ENCODE measurements around the gene CD7. TPM values are rescaled to one million over a fixed set of nuclear protein-coding genes. Genes with fewer than 3 reads are reported as not detected.

Gene CD7
- total and polyA plus RNA-seq, 9 of the 15 experiments (the other 6 are each of a cell fraction or from before 2014, with no cell fraction given): 0.21 to 0.35 TPM; not detected in 7

- TF ChIP-seq SOX6 (IDR thresholded peaks at IDR 0.05): peak; percentile 38; the same call in 1 of the 2 replicates
- no peak for TF ChIP-seq PHB (CRISPR knock-in tag; IDR thresholded peaks at IDR 0.05)
- no peak for TF ChIP-seq ZC3H8 (IDR thresholded peaks at IDR 0.05)
- TF ChIP-seq HNRNPH1 (optimal IDR thresholded peaks at IDR 0.05; ENCODE audit: low read depth, low read length): no peak
- peak; percentile 82 for TF ChIP-seq BHLHE40 (IDR thresholded peaks at IDR 0.05; ENCODE audit: low read length)
- no peak for TF ChIP-seq ZNF12 (CRISPR knock-in tag; IDR thresholded peaks at IDR 0.05)
- no peak for TF ChIP-seq COPS2 (conservative IDR thresholded peaks at IDR 0.05)
- TF ChIP-seq ZNF24 (IDR thresholded peaks at IDR 0.05): no peak
- peak; percentile 60 for TF ChIP-seq ASH1L (IDR thresholded peaks at IDR 0.05; ENCODE audit: borderline replicate concordance, low read depth, partially characterized antibody)
- no peak for TF ChIP-seq ZNF347 (CRISPR knock-in tag; IDR thresholded peaks at IDR 0.05; ENCODE audit: low read depth)
- no peak for TF ChIP-seq ZMIZ1 (IDR thresholded peaks at IDR 0.05; ENCODE audit: low read depth in 2 of 2, low read length in 2 of 2)
- no peak for TF ChIP-seq THAP7 (CRISPR knock-in tag; IDR thresholded peaks at IDR 0.05)
- TF ChIP-seq SIX5 (IDR thresholded peaks at IDR 0.05; ENCODE audit: borderline replicate concordance in 1 of 2, insufficient read depth in 1 of 2, low read depth in 1 of 2, low read length in 2 of 2): no peak
- no peak for TF ChIP-seq NR3C1 (CRISPR knock-in tag; IDR thresholded peaks at IDR 0.05)
- TF ChIP-seq SRF (CRISPR knock-in tag; IDR thresholded peaks at IDR 0.05): peak; percentile 50 to 67; a peak in 2 of 4 replicates
- no peak for TF ChIP-seq ZNF324 (CRISPR knock-in tag; IDR thresholded peaks at IDR 0.05)
- TF ChIP-seq ZNF561 (CRISPR knock-in tag; conservative IDR thresholded peaks at IDR 0.05): no peak
- TF ChIP-seq ZNF232 (CRISPR knock-in tag; IDR thresholded peaks at IDR 0.05): no peak
- TF ChIP-seq ETS1 (conservative IDR thresholded peaks at IDR 0.05; ENCODE audit: control insufficient read depth, low read depth, low read length): peak; percentile 44; the same call in 1 of the 2 replicates
Observed at GRCh38 chr17:82292251-82293154, 24.9 kb downstream of the CD7 start (continued).

Data from K562 (cell line).